Activated CD4-positive, alpha-beta T cell treated with anti-CD3 and anti-CD28 coated beads for 48 hours (primary cell): ENCODE measurements around the gene NMT1.
"Not testable (repeated sequence)": the region's sequence is repeated elsewhere in the genome, so short reads cannot be mapped to it uniquely, and the experiment has no call there.

Experiments used
- DNase-seq: peaks from one replicate; pipeline ENCODE4 v3.0.0-alpha.2; 2020

Gene NMT1

DNA sequence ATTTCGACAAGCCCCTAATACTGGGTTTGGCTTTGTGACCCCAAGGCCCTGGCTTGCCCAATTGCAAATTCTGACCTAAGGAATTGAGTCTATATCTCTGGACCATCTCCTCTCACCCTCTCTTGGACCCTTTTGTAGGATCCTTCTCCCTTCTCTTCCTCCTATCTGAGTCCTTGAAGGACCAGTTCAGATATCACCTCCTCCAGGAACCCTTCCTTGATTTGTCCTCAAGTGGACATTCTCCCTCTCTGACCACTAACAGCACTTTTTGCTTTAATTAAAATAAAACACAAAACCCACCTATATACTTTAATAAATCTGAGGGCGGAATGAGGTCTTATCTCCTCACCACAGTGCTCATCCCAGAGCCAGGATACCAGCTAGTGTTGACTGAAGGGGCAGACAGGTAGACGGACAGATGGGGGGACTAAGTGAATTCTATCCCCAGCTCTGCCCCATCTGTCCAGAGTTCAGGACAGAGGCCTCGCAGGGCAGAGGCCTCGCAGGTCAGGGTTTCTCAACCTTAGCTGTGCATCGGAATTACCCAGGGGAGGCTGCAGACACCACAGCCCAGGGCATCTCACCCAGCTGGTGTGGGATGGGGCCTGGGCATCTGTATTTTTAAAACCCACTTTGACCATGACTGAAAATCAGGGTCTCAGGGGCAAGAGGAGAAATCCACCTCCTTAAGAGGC, 62.1 kb downstream of the NMT1 start:
- no peak for DNase-seq

DNA sequence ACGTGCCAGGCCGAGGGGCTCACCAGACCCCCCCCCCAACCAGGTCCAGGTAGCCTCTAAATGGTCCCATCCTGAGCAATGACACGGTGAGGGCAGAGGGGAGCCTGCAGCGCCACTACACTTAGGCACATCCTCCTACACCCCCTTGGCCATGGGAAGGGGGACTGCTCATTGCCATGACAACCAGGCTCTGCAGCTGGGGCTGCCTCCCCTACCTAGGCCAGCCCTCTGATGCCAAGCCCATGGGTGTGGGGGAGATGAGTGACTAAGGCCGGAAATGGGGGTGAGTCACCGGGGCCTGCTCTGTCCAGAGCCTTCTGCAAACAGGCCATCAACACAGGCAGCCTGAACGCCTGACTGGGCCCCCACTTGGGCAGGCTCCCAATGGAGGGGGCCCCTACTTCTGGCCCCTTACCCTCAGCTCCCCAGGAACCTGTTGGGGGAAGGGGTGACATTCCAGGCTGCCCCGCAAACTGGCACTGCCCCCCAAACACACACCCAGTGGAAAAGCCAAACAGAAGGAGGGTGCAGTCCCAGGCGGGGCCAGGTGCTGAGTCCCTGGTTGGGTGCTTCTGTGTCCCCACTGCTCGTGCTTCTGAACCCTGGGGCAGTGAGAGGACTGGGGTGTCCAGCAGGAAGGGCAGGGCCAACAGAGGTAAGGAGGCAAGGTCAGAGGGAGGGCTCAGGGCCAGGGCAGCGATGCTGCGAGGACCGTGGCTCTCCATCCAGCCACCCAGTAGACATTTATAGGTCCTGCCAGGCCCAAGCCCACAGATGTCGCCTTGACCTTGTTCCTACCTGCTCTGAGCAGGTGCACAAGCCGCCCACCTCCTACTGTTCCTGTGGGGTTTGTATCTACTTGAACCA, 63.0 kb downstream of the NMT1 start:
- DNase-seq, result peak; percentile 45

DNA sequence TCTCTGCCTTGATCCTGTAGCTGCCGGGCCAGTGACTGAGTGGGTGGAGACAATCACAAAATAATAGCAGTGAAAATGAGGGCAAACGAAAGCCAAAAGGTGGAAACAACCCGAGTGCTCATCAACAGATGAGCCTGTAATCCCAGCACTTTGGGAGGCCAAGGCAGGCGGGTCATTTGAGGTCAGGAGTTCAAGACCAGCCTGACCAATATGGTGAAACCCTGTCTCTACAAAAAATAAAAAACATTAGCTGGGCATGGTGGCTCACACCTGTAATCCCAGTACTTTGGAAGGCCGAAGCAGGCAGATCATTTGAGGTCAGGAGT, 63.6 kb downstream of the NMT1 start:
- not testable (repeated sequence) for DNase-seq

DNA sequence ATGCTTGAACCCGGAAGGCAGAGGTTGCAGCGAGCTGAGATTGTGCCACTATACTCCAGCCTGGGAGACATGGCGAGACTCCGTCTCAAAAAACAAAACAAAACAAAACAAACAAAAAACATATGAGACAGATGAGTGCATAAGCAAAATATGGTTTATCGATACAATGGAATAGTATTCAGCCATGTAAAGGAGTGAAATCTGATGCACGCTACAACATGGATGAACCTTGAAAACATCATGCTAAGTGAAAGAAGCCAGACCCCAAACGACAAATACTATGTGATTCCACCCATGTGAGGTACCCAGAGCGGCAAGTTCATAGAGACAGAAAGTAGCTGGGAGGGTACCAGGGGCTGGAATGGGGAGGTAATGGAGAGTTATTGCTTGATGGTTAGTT, 64.4 kb downstream of the NMT1 start:
- DNase-seq, result no peak

DNA sequence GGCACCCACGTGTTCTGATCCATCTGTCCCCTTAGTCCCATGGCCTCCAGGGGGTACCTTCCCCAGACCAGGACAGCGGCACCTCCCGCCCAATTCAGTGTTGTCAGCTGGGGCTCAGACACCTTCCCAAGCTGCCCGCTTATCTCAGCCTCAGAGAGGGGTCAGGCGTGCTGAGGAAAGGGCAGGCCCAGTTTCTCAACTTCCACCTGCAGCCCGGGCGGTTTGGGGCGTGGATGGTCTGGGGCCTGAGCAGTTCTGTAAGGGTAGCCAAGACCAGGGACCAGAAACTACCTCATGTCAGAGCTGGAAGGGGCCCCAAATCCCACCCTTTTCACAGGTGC, 66.1 kb downstream of the NMT1 start:
- no peak for DNase-seq

DNA sequence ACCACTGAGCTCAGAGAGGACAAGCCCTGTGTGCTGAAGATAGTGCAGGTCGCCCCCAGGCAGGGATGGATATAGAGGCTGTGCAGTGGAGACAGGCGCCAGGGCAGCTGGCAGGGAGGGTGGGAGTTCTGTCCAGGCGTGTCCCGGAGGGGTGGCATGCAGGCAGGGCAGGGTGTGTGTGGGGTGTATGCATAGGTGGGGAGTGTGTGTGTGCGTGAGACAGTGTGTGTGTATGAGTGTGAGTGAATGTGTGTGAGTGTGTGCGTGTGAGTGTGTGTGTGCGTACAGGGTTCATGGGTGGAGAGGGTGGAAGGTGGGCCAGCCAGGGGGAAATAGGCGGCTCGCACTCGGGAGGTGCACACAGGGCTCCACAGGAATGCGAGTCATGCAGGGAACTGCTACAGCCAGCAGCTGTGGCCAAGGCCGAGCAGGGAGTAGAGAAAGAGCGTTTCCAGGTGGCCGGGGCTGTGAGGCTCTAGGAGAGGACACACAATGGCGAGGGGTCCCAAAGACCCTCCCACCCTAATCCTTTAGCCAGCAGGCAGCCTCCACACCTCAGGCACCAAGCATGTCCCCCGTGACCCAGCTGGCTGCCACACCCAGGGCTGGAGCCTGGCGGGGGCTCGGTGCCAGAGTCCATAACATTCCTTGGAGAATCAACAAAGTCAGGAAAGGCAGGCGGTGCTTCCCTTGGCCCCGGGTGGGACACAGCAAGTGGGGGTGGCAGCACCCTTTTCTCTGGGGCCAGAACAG, 66.6 kb downstream of the NMT1 start:
- DNase-seq, result no peak

DNA sequence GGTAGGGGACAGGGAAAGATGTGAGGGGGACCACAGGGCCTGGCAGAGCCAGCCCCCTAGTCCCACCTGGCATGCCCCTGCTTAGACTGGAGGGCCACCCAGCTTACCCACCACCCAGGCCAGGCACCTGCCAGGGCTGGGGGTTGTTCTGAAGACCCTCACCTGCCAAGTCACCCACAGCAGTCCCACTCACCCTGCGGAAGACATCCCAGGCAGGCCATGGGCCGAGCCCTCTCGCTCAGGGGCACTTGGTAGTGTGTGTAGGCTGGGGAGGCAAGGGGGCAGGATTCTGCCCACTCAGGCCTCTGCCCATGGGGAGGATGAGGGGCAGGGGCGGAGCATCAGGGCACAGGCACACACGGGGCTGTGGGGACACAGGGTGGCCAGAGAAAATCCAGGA, 67.2 kb downstream of the NMT1 start:
- DNase-seq, result no peak

DNA sequence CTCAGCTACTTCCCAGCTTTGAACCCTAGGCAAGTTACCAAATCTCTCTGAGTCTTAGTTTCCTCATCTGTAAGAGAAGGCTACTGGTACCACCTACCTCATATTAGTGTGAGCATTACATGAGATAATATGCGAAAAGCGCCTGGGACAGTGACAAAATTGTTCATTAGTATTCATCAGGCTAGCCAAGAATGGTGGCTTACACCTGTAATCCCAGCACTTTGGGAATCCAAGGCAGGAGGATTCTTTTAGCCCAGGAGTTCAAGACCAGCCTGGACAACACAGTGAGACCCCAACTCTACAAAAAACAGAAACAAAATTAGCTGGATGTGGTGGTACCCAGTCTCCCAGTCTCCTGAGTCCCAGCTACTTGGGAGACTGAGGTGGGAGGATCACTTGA, 67.9 kb downstream of the NMT1 start:
- DNase-seq, result no peak

DNA sequence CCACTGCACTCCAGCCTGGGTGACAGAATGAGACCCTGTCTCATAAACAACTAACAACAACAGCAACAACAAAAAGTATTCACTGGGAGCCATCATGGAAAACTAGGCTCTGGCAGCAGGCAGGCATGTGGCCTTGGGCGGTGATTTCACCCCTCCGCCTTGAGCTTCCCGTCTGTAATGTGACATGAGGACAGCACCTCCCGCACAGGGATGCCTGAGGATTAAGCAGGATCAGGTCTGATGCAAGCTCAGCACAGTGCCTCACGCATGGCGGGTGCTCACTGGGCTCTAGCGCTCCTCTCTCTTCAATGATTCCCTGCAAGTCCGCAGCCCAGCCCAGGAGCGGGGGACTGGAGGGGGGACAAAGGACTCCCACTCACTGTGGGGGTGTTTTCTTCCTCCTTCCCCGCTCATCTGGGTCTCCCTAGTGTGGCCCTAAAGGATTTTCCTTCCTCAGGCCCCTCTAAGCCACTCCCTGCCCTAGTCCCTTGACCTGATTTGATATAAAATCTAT, 68.4 kb downstream of the NMT1 start:
- DNase-seq, result no peak

DNA sequence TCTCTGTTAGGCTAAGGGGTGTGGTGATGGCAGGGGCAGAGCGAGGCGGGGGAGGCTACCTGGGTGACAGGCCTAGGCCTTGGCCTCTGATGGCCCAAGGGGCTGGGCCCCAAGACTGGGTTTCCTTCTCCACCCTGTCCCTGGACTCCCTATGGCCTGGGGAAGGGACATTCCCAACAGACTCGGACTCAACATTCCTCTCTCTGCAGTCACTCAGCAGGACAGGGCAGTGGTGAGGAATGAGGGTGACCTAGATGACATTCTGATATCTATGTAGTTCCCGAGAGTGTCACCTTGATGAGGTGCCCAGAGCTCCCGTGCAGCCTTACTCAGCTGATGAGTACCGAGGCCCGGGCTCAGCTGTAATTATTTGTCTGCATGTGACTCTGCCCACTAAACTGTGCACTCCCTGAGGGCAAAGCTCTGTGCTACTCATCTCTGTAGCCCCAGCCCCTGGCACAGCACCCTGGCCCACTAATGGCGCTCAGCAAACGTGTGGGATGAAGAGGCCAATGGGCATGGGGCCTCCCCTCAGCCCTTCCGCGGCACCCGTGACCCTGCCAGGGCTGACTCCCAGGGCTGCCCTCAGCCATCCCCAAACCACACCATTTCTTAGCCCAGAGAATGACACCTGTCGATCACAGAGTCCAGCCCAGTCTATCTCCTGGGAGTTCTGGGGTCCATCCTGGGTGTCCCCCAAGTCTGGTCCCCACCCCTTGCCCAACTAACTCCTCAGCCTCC, 69.0 kb downstream of the NMT1 start:
- DNase-seq, result no peak

DNA sequence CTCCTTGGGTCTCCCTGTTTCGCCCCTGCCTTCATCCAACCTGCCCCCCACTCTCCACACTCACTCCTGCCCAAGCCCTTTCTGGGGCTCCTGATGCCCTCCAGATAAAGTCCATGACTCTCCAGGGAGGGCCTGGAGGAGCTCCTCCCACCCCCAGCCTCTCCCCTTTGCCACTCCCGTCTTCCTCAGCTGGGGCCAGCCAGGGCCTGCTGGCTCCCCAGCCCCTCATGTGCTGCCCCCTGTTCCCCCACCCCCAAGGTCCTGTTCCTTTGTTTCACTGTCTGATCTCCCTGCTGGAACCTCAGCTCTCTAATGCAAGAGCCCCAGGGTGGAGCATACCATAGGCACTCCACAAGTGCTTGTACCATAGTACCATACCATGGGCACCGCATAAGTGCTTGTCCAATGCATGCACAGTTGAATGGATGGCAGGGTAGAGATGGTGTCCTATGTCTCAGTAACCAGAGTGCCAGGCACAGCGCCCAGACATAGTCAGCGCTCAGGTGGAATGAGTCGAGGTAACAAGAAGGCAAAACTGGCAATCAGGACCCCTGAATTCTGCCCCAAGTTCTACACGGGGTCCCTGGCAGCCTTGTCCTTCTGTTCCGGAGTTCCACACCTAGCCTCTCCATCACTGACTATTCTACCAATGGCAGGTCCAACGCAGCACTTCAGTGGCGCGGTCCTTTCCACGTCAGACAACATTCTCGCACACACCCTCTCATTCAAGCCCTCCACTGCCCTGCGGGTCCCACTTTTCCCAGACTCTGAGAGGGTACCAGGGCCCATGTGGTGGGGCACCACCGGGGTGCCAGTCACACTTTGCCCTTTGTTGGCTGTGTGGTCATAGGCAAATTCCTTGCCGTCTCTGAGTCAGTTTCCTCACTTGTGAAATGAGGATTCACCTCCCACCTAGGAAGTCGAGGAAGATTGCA, 69.8 kb downstream of the NMT1 start:
- DNase-seq, result no peak

DNA sequence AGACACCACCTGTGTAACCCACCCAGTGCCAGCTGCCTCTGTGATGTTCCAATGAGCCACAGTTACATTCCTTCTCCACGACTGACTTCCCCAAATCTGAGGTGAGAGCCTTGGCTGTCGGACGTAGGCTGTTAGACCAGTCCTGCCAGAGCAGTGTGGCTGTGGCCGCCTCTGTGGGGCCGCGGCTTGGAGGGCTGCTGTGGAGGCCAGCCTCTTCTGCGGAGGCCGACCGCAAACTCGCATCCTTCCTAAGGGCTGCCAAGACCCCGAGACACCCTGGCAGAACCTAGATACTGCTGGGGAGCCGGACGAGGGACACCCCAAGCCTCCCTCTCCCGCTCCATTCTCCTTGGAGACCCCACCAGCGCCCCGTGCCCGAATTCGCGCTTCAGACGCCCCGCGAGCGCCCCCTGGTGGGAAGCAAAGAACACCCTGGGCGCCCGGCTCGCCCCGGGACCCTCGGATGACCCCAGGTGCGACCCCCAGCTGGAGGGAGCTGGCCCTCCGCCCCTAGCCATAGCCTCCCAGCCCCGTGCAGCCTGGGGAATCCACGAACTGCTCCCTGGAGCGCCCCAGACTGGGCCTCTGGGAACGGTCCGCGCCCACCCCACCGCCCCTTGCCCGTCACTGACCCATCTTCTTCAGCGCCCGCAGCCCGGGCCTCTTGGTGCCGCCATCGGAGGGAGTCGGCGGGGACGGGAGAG, 70.7 kb downstream of the NMT1 start:
- peak; percentile 66 for DNase-seq

DNA sequence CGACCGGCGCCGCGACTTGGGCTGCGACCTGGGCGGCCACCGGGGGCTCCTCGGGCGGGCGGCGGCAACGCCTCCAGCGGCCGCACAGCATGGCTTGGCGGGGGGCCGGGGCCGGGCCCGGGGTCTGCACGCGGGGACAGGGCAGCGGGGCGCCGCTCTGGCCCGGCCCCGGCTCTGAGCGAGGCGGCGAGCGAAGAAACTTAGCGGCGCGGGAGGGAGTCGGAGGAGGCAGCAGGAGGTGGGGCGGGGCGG, 71.1 kb downstream of the NMT1 start, which contains the start of gene PLCD3:
Gene PLCD3, minus strand, starts transcription at position 196 of the 252 bp plus-strand sequence. Its CDS starts 105 bp downstream, at position 91.
- DNase-seq, result no peak

DNA sequence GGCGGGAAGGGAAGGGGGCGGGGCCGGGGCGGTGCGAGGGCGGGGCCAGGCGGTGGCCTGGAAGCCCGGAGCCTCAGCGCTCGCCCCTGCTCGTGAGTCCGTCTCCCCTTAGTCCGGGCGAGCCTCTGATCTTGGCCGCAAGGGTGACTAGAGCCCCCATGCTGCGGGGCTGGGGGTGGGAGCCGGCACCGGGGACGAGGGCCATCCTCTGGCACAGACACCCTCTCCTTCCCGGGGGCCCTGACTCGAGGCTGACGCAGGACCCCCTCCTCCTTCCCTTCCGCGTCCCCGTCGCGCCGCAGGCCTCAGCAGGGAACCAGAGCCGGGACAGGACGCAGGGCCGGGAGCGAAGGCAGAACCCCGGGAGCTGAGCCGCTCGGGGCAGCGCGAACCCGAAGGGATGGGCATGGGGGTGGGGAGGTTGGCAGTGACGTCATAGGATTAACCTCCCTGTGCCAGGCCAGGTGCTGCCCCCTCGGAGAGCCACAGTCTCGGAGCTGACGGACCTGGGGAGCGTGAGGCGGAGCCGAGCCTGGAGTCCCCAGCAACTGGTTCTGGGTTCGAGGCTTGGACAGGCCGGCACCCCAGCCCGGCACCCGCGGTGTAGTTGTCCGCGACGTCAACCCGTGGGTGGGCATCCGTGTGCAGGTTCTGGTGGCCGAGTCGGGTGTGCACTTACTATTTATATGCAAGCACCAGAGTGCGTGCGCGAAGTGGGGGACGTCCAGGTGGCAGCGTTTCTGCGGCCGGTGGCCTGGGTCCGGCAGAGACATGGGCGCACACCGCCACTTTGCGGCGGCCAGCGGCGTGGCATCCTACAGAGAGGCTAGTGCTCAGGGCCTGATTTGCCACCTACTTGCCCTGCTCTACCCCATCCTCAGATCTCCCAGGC, 71.7 kb downstream of the NMT1 start:
- DNase-seq, result peak; percentile 72

DNA sequence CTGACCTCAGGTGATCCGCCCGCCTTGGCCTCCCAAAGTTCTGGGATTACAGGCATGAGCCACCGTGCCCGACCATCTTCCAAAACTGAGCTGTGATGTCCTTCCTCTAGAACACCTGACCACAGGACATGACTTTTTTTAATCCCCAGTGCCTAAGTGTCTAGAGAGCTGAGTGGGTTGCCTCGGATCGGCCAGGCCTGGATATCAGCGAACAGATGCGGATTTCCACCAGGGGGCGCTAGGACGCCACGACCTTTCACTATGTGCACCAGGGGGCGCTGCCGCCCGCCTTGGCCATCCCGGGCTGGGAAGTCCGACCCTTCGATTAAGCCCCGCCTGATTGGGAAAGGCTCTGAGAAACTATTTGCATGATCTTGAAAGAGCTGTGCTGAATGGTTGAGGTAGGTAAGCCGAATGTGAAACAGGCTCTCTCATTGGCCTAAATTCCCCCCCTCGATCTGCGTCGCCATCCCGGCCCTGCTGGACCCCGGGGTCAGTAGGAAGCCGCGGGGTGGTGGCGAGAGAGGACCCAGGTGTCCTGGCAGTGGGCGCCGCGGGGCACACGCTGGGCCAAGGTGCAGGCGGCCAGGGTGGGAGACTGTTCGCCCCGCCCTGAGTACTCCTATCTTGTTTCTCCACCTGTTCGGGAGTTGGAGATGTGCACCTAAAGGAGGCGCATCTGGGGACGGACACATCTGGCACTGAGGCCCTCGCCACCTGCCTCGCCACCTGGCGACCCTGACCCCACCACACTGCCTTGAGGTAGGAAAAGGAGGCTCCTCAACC, 74.3 kb downstream of the NMT1 start, which contains the start of gene ACBD4:
Gene ACBD4, plus strand, starts transcription at position 496 of the 786 bp plus-strand sequence. CDS start 458 bp downstream, outside the sequence.
- DNase-seq, result peak; percentile 97

DNA sequence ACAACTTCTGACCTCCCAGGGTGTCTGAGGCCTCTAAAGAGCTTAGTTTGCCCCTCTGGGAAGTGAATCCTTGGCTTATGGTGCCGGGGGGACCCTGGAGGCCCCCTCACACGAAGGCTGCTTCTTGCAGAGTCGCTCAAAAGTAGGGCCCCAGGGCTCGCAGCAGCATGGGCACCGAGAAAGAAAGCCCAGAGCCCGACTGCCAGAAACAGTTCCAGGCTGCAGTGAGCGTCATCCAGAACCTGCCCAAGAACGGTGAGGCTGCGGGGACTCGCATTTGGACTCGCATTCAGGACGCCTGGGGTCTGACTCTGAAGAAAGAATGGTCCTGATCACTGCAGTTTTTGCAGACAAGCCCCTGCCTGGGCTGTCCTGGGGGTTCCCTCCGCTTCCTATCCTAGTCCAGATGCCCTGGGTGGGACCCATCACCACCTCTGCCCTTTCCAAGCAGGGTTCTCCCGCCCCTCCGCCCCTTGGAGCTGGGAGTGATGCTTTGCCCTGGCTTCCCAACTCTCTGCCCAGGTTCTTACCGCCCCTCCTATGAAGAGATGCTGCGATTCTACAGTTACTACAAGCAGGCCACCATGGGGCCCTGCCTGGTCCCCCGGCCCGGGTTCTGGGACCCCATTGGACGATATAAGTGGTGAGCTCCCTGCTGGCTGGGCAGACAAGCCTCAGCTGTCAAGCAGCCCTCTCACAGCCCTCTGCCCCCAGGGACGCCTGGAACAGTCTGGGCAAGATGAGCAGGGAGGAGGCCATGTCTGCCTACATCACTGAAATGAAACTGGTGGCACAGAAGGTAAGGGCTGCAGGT, 75.1 kb downstream of the NMT1 start:
- DNase-seq, result peak; percentile 26

DNA sequence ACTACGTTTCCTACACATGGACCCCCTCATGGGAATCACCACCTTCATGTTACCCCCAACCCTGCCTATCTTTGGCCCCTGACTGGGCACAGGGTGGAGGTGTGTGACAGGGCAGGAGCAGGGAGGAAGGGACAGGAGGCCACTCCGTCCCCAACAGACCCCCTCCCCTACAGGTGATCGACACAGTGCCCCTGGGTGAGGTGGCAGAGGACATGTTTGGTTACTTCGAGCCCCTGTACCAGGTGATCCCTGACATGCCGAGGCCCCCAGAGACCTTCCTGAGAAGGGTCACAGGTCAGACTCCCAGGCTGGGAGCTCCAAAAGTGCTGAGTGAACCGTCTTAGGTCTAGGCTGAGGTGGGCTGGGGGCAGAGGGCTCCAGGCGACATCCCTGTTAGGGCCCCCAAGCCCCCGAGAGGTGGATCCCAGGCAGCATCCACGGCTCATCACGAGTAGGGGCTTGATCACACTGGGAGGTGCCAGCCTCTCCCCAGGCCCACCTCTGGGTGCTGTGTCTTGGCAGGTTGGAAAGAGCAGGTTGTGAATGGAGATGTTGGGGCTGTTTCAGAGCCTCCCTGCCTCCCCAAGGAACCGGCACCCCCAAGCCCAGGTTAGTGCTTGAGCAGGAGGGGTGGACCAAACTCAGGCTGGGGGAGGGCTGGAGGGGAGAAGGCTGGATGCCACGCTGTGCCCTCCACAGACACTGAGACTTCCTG, 75.9 kb downstream of the NMT1 start:
- no peak for DNase-seq
